ENCODE data around the gene DAPK2. TPM values are rescaled to one million over a fixed set of nuclear protein-coding genes. Genes with fewer than 3 reads are reported as not detected.

Gene DAPK2
- total and polyA plus RNA-seq, 2 of the 13 experiments (the other 11 are each of a cell fraction or from before 2014, with no cell fraction given): 0.33 to 0.63 TPM

GRCh38 chr15:63968700-63969099, 77.6 kb downstream of the DAPK2 start (continued):
- TF ChIP-seq ELF1 (CRISPR knock-in tag; IDR thresholded peaks at IDR 0.05): no peak
- TF ChIP-seq NPAS2 (CRISPR knock-in tag; IDR thresholded peaks at IDR 0.05; ENCODE audit: borderline replicate concordance): no peak
- no peak for TF ChIP-seq ZNF878 (CRISPR knock-in tag; IDR thresholded peaks at IDR 0.05)

GRCh38 chr15:63968122-63968524, 78.2 kb downstream of the DAPK2 start:
- POLR2A ChIA-PET: no interaction called here
- Histone ChIP-seq H4K20me1 (ENCODE audit: insufficient read depth, low read length) (no peaks in the 10 kb centered on the region), H3K4me2 (ENCODE audit: low read depth, low read length) (no peak overlapping the region), H3K36me3 (replicated peaks in 1 of 2; ENCODE audit: control insufficient read depth in 1 of 2, insufficient read depth in 2 of 2, low read length in 2 of 2) (no peaks in the 10 kb centered on the region), H3K27ac (ENCODE audit: extremely low read length, insufficient read depth, low read length) (no peak overlapping the region), H2AFZ (ENCODE audit: low read length) (no peak overlapping the region), H3K9me3 (ENCODE audit: low read length) (no peaks in the 10 kb centered on the region), H3K79me2 (ENCODE audit: insufficient read depth, low read length) (no peaks in the 10 kb centered on the region), H3K4me1 (ENCODE audit: insufficient read depth, low read length) (peaks cover 9% of the 10 kb centered on the region), H3K4me3 (replicated peaks in 1 of 3; ENCODE audit: insufficient read depth in 1 of 3, low read depth in 2 of 3, low read length in 3 of 3) (no peak overlapping the region), H3K9ac (ENCODE audit: insufficient read depth, low read depth, low read length) (no peak overlapping the region), H3K27me3 (ENCODE audit: control insufficient read depth in 1 of 2, insufficient read depth in 2 of 2, low read length in 2 of 2) (no peaks in the 10 kb centered on the region)
- in situ Hi-C loops (cut with HindIII; ENCODE audit: extremely low pct_ligation_motif_present, low pct_unique_long_range_greater_than_20kb) (no loop called here), intact Hi-C loops (cut with micrococcal nuclease; ENCODE audit: unreplicated experiment) (no loop called here)
- CTCF ChIA-PET (ENCODE audit: low intra/inter-chr PET ratio, low total read pairs): no interaction called here
- no peak for ATAC-seq
- DNase-seq (ENCODE audit: low spot score): no peak
- FAIRE-seq: no peak
- 32% methylated on average over 2 of the region's 4 CpGs for WGBS (ENCODE audit: low lambda C conversion rate)
- BruUV-seq (replicated peaks): no TSS peak
- TF ChIP-seq YEATS2 (CRISPR knock-in tag; IDR thresholded peaks at IDR 0.05; ENCODE audit: borderline replicate concordance) (no peak), RCOR2 (CRISPR knock-in tag; IDR thresholded peaks at IDR 0.05) (no peak), NFRKB (IDR thresholded peaks at IDR 0.05) (no peak), ZBTB1 (CRISPR knock-in tag; IDR thresholded peaks at IDR 0.05; ENCODE audit: borderline replicate concordance) (no peak), MAZ (IDR thresholded peaks at IDR 0.05; ENCODE audit: borderline replicate concordance, low read depth, low read length) (no peak), MAZ (CRISPR knock-in tag; IDR thresholded peaks at IDR 0.05; ENCODE audit: low read depth) (no peak), SRSF4 (IDR thresholded peaks at IDR 0.05; ENCODE audit: low read depth, low read length, poor library complexity, severe bottlenecking) (no peak), HIC2 (CRISPR knock-in tag; IDR thresholded peaks at IDR 0.05; ENCODE audit: low read depth) (no peak), NR2F1 (CRISPR knock-in tag; IDR thresholded peaks at IDR 0.05) (no peak), MED13 (CRISPR knock-in tag; IDR thresholded peaks at IDR 0.05) (no peak), SUZ12 (IDR thresholded peaks at IDR 0.05; ENCODE audit: low read depth, low read length) (no peak), ZMYM2 (CRISPR knock-in tag; IDR thresholded peaks at IDR 0.05) (no peak)
- TF ChIP-seq, protein P1, sequence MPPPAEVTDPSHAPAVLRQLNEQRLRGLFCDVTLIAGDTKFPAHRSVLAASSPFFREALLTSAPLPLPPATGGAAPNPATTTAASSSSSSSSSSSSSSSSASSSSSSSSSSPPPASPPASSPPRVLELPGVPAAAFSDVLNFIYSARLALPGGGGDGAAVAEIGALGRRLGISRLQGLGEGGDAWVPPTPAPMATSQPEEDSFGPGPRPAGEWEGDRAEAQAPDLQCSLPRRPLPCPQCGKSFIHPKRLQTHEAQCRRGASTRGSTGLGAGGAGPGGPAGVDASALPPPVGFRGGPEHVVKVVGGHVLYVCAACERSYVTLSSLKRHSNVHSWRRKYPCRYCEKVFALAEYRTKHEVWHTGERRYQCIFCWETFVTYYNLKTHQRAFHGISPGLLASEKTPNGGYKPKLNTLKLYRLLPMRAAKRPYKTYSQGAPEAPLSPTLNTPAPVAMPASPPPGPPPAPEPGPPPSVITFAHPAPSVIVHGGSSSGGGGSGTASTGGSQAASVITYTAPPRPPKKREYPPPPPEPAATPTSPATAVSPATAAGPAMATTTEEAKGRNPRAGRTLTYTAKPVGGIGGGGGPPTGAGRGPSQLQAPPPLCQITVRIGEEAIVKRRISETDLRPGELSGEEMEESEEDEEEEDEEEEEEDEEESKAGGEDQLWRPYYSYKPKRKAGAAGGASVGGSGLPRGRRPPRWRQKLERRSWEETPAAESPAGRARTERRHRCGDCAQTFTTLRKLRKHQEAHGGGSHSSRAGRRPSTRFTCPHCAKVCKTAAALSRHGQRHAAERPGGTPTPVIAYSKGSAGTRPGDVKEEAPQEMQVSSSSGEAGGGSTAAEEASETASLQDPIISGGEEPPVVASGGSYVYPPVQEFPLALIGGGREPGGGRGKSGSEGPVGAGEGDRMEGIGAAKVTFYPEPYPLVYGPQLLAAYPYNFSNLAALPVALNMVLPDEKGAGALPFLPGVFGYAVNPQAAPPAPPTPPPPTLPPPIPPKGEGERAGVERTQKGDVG (CRISPR knock-in tag; IDR thresholded peaks at IDR 0.05; ENCODE audit: borderline replicate concordance): no peak
- TF ChIP-seq, protein P2, sequence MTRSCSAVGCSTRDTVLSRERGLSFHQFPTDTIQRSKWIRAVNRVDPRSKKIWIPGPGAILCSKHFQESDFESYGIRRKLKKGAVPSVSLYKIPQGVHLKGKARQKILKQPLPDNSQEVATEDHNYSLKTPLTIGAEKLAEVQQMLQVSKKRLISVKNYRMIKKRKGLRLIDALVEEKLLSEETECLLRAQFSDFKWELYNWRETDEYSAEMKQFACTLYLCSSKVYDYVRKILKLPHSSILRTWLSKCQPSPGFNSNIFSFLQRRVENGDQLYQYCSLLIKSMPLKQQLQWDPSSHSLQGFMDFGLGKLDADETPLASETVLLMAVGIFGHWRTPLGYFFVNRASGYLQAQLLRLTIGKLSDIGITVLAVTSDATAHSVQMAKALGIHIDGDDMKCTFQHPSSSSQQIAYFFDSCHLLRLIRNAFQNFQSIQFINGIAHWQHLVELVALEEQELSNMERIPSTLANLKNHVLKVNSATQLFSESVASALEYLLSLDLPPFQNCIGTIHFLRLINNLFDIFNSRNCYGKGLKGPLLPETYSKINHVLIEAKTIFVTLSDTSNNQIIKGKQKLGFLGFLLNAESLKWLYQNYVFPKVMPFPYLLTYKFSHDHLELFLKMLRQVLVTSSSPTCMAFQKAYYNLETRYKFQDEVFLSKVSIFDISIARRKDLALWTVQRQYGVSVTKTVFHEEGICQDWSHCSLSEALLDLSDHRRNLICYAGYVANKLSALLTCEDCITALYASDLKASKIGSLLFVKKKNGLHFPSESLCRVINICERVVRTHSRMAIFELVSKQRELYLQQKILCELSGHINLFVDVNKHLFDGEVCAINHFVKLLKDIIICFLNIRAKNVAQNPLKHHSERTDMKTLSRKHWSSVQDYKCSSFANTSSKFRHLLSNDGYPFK (CRISPR knock-in tag; IDR thresholded peaks at IDR 0.05; ENCODE audit: borderline replicate concordance): no peak

Measured in HepG2 (cell line).